Heart left ventricle (tissue), 13 donors: ENCODE results near the gene ETV3.

Experiments used
- CTCF ChIP-seq, 12 donors: fragments of 200-600 bp; sonication (generic) in 4 of 12; IDR thresholded peaks; one replicate each; pipeline versions ENCODE4 v1.5.0 to v1.8.0; 2018 to 2022; ENCODE audit warnings: antibody characterized with exemption in 12 of 12, mild to moderate bottlenecking in 5 of 12
- POLR2A ChIP-seq, 2 donors: fragments of 450-650 bp; IDR thresholded peaks; one replicate each; pipeline ENCODE4 v1.6.1; 2017; ENCODE audit warnings: antibody characterized with exemption in 2 of 2, mild to moderate bottlenecking in 2 of 2, moderate library complexity in 2 of 2
- donor health status: ischemic (EF 13 %, LVEDD 7.1; RV severe dilation, severe dysfunction).
- donor health status: DM: no; HTN: yes; CAD: no.
- donor health status: DM: no; HTN: no; CAD: no.
- donor health status: ischemic (EF 25% LVEDD 6.9; RV normal size, moderate dysfunction).
- donor health status: ischemic (EF 25% LVEDD 5.7; RV mildly dilated, moderate dysfunction).
- donor health status: ischemic (EF 35%, LVEDD 5.7; RV mildly dilated, moderate dysfunction).
- donor health status: nonischemic (EF 11% LVEDD 7.7; RV severe dilation, severe dysfunction).
- donor health status: DM: yes; HTN: yes; CAD: no.
- donor health status: PGD.
- donor health status: ischemic (EF 29% LVEDD 5.4; RV normal size, mild dysfunction).
- donor health status: nonischemic (EF 23%, LVEDD 6.1; RV moderate dilation, normal function).

- TF ChIP-seq POLR2A (IDR thresholded peaks at IDR 0.05) (no peak), CTCF (IDR thresholded peaks at IDR 0.05) (no peak)
These were observed 12.9 kb upstream of the ETV3 start for GRCh38 chr1:157151073-157151472.
